Measurements from ENCODE around the gene NEK7. TPM values are rescaled to one million over a fixed set of nuclear protein-coding genes. Genes with fewer than 3 reads are reported as not detected.

The NEK7 gene
- total and polyA plus RNA-seq, 2 experiments from 2014 or later: 700 to 1,186 TPM

GRCh38 chr1:198228925-198229324, 72.1 kb downstream of the NEK7 start:
- H3K4me2 ChIP-seq (ENCODE audit: unreplicated experiment): no peak overlapping the region
- no peak overlapping the region for H3K9ac ChIP-seq
- peaks cover 34% of the 10 kb centered on the region for H3K36me3 ChIP-seq (ENCODE audit: low read depth)
- H3K79me2 ChIP-seq (ENCODE audit: insufficient read depth): peaks cover 97% of the 10 kb centered on the region
- no peak overlapping the region for H3K27ac ChIP-seq
- peaks cover 69% of the 10 kb centered on the region for H3F3A ChIP-seq (ENCODE audit: insufficient read depth)
- H3K4me3 ChIP-seq: no peak overlapping the region
- in situ Hi-C loops (cut with MboI): no loop called here
- H3K27me3 ChIP-seq (replicated peaks; ENCODE audit: insufficient read depth): no peaks in the 10 kb centered on the region
- peaks cover 8% of the 10 kb centered on the region; the same call in 1 of the 2 replicates for H4K20me1 ChIP-seq (ENCODE audit: insufficient read depth)
- H3K9me3 ChIP-seq (ENCODE audit: low read depth): no peaks in the 10 kb centered on the region
- H3K9me2 ChIP-seq (ENCODE audit: insufficient read depth): no peaks in the 10 kb centered on the region
- no peak overlapping the region for H2AFZ ChIP-seq
- H3K4me1 ChIP-seq (ENCODE audit: insufficient read depth): peaks cover 18% of the 10 kb centered on the region
- 97 to 100% methylated on average over 2 of the region's 2 CpGs for WGBS, 2 experiments (ENCODE audit: low coverage in 1 of 2, low lambda C conversion rate in 2 of 2, missing lambda C conversion rate in 2 of 2)
- no peak for DNase-seq
- TF ChIP-seq EZH2phosphoT487 (IDR thresholded peaks at IDR 0.05; ENCODE audit: insufficient read depth, low read depth): no peak
- TF ChIP-seq EZH2 (IDR thresholded peaks at IDR 0.05; ENCODE audit: insufficient read depth, poor library complexity, severe bottlenecking): no peak

GRCh38 chr1:198231779-198232178, 75.0 kb downstream of the NEK7 start:
- Histone ChIP-seq H3K79me2 (ENCODE audit: insufficient read depth) (peaks cover 97% of the 10 kb centered on the region), H3K9me2 (ENCODE audit: insufficient read depth) (no peaks in the 10 kb centered on the region), H3K36me3 (ENCODE audit: low read depth) (peaks cover 42% of the 10 kb centered on the region), H4K20me1 (ENCODE audit: insufficient read depth) (peaks cover 18% of the 10 kb centered on the region), H3K9ac (no peak overlapping the region), H3K9me3 (ENCODE audit: low read depth) (no peaks in the 10 kb centered on the region), H2AFZ (no peak overlapping the region), H3F3A (ENCODE audit: insufficient read depth) (peaks cover 73% of the 10 kb centered on the region), H3K27ac (peak overlapping the region; percentile 8; the same call in 1 of the 2 replicates), H3K27me3 (replicated peaks; ENCODE audit: insufficient read depth) (no peaks in the 10 kb centered on the region), H3K4me3 (no peak overlapping the region), H3K4me2 (ENCODE audit: unreplicated experiment) (no peak overlapping the region), H3K4me1 (ENCODE audit: insufficient read depth) (peaks cover 45% of the 10 kb centered on the region)
- TF ChIP-seq EZH2 (IDR thresholded peaks at IDR 0.05; ENCODE audit: insufficient read depth, poor library complexity, severe bottlenecking): no peak
- TF ChIP-seq EZH2phosphoT487 (IDR thresholded peaks at IDR 0.05; ENCODE audit: insufficient read depth, low read depth): no peak
- 83 to 88% methylated on average over 3 of the region's 3 CpGs for WGBS, 2 experiments (ENCODE audit: low coverage in 1 of 2, low lambda C conversion rate in 2 of 2, missing lambda C conversion rate in 2 of 2)
- in situ Hi-C loops (cut with MboI): no loop called here
- DNase-seq: no peak

GRCh38 chr1:198232378-198232777, 75.6 kb downstream of the NEK7 start:
- Histone ChIP-seq H3K27me3 (replicated peaks; ENCODE audit: insufficient read depth) (no peaks in the 10 kb centered on the region), H3K4me2 (ENCODE audit: unreplicated experiment) (no peak overlapping the region), H3K36me3 (ENCODE audit: low read depth) (peaks cover 48% of the 10 kb centered on the region), H3K4me1 (ENCODE audit: insufficient read depth) (peaks cover 51% of the 10 kb centered on the region), H4K20me1 (ENCODE audit: insufficient read depth) (peaks cover 18% of the 10 kb centered on the region), H3K9ac (no peak overlapping the region), H3K4me3 (no peak overlapping the region), H2AFZ (no peak overlapping the region), H3K27ac (0 out of 2 replicates have a peak overlapping the region, but pooled peaks have one; percentile 8), H3K9me2 (ENCODE audit: insufficient read depth) (no peaks in the 10 kb centered on the region), H3K79me2 (ENCODE audit: insufficient read depth) (peaks cover 97% of the 10 kb centered on the region), H3F3A (ENCODE audit: insufficient read depth) (peaks cover 79% of the 10 kb centered on the region), H3K9me3 (ENCODE audit: low read depth) (no peaks in the 10 kb centered on the region)
- in situ Hi-C loops (cut with MboI): no loop called here
- TF ChIP-seq EZH2phosphoT487 (IDR thresholded peaks at IDR 0.05; ENCODE audit: insufficient read depth, low read depth) (no peak), EZH2 (IDR thresholded peaks at IDR 0.05; ENCODE audit: insufficient read depth, poor library complexity, severe bottlenecking) (no peak)
- 95 to 100% methylated on average over 1 of the region's 1 CpG for WGBS, 2 experiments (ENCODE audit: low coverage in 1 of 2, low lambda C conversion rate in 2 of 2, missing lambda C conversion rate in 2 of 2)
- no peak for DNase-seq

DNA sequence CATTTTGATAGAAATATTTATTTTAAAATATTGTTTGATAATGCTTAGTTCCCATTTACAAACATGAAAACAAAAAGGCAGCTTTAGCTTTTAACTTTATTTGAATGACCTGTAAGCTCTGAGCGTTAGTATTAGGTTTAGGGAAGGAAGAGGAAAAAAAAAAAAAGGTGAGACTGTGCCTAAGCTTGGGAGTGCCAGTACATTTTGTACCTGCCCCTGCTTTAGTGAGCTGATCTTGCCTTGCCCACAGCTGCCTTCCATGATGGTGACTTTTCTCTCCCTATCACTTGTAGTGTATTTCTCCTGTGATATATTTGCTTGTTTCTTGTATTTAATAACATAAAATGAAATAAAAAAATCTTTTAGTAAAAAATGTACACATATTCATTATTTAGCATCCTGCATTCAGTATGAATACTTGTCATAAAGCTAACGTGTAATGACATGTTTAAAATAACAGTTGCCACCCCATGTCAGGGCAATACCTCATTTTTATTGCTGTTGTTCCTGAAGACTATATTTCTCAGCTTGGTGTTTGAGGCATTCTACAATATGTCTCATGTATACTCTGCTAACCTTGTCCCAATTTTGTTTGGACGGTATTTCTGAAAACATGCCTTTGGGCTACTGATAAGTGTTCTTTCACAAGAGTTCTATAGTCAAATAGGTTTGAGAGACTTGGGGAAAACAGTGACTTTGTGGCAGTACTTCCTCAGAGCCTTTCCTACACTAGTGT, 76.3 kb downstream of the NEK7 start:
- H2AFZ ChIP-seq: no peak overlapping the region
- 97 to 99% methylated on average over 3 of the region's 3 CpGs for WGBS, 2 experiments (ENCODE audit: low coverage in 1 of 2, low lambda C conversion rate in 2 of 2, missing lambda C conversion rate in 2 of 2)
- peaks cover 18% of the 10 kb centered on the region for H4K20me1 ChIP-seq (ENCODE audit: insufficient read depth)
- H3K4me2 ChIP-seq (ENCODE audit: unreplicated experiment): no peak overlapping the region
- H3K4me3 ChIP-seq: no peak overlapping the region
- H3K36me3 ChIP-seq (ENCODE audit: low read depth): peaks cover 55% of the 10 kb centered on the region
- no peak overlapping the region for H3K9ac ChIP-seq
- H3K79me2 ChIP-seq (ENCODE audit: insufficient read depth): peaks cover 97% of the 10 kb centered on the region
- DNase-seq: no peak
- H3K27me3 ChIP-seq (replicated peaks; ENCODE audit: insufficient read depth): no peaks in the 10 kb centered on the region
- in situ Hi-C loops (cut with MboI): no loop called here
- no peak overlapping the region for H3K27ac ChIP-seq
- peaks cover 55% of the 10 kb centered on the region for H3K4me1 ChIP-seq (ENCODE audit: insufficient read depth)
- peaks cover 86% of the 10 kb centered on the region for H3F3A ChIP-seq (ENCODE audit: insufficient read depth)
- TF ChIP-seq EZH2phosphoT487 (IDR thresholded peaks at IDR 0.05; ENCODE audit: insufficient read depth, low read depth) (no peak), EZH2 (IDR thresholded peaks at IDR 0.05; ENCODE audit: insufficient read depth, poor library complexity, severe bottlenecking) (no peak)
- H3K9me2 ChIP-seq (ENCODE audit: insufficient read depth): no peaks in the 10 kb centered on the region
- H3K9me3 ChIP-seq (ENCODE audit: low read depth): no peaks in the 10 kb centered on the region

Data from GM23248 (cell line).